Measurements from ENCODE around the gene CLIC6. TPM values are rescaled to one million over a fixed set of nuclear protein-coding genes. Genes with fewer than 3 reads are reported as not detected.

Gene CLIC6
- total RNA-seq, 1 donor from 2014 or later: not detected

- DNase-seq (ENCODE audit: low read depth, low spot score): no peak
These were observed 55.5 kb downstream of the CLIC6 start for GRCh38 chr21:34724131-34724856.

- no peak for DNase-seq (ENCODE audit: low read depth, low spot score)
These were observed 56.0 kb downstream of the CLIC6 start for GRCh38 chr21:34724857-34725195.

GRCh38 chr21:34726627-34727337, 58.0 kb downstream of the CLIC6 start:
- no peak for DNase-seq (ENCODE audit: low read depth, low spot score)

GRCh38 chr21:34728479-34728878, 59.7 kb downstream of the CLIC6 start:
- no peak for DNase-seq (ENCODE audit: low read depth, low spot score)

- DNase-seq (ENCODE audit: low read depth, low spot score): no peak
These were observed 61.4 kb downstream of the CLIC6 start for GRCh38 chr21:34730194-34730593.

GRCh38 chr21:34730756-34731445, 62.1 kb downstream of the CLIC6 start:
- no peak for DNase-seq (ENCODE audit: low read depth, low spot score)

GRCh38 chr21:34732388-34732821, 63.6 kb downstream of the CLIC6 start:
- DNase-seq (ENCODE audit: low read depth, low spot score): no peak

GRCh38 chr21:34733852-34734251, 65.1 kb downstream of the CLIC6 start:
- DNase-seq (ENCODE audit: low read depth, low spot score): no peak

GRCh38 chr21:34734696-34735095, 65.9 kb downstream of the CLIC6 start:
- no peak for DNase-seq (ENCODE audit: low read depth, low spot score)

- DNase-seq (ENCODE audit: low read depth, low spot score): no peak
These were observed 67.5 kb downstream of the CLIC6 start for GRCh38 chr21:34736116-34736874.

- no peak for DNase-seq (ENCODE audit: low read depth, low spot score)
These were observed 68.3 kb downstream of the CLIC6 start for GRCh38 chr21:34737115-34737514.

- no peak for DNase-seq (ENCODE audit: low read depth, low spot score)
These were observed 71.4 kb downstream of the CLIC6 start for GRCh38 chr21:34740198-34740597.

- no peak for DNase-seq (ENCODE audit: low read depth, low spot score)
These were observed 74.5 kb downstream of the CLIC6 start for GRCh38 chr21:34743285-34743684.

- no peak for DNase-seq (ENCODE audit: low read depth, low spot score)
These were observed 75.0 kb downstream of the CLIC6 start for GRCh38 chr21:34743831-34744230.

GRCh38 chr21:34744801-34745200, 76.0 kb downstream of the CLIC6 start:
- DNase-seq (ENCODE audit: low read depth, low spot score): no peak

GRCh38 chr21:34745557-34746255, 76.9 kb downstream of the CLIC6 start:
- peak; percentile 33 for DNase-seq (ENCODE audit: low read depth, low spot score)

GRCh38 chr21:34748862-34749261, 80.1 kb downstream of the CLIC6 start:
- no peak for DNase-seq (ENCODE audit: low read depth, low spot score)

- DNase-seq (ENCODE audit: low read depth, low spot score): no peak
These were observed 86.2 kb downstream of the CLIC6 start for GRCh38 chr21:34754690-34755647.

GRCh38 chr21:34761758-34762330, 93.0 kb downstream of the CLIC6 start:
- no peak for DNase-seq (ENCODE audit: low read depth, low spot score)

GRCh38 chr21:34762786-34763185, 94.0 kb downstream of the CLIC6 start:
- no peak for DNase-seq (ENCODE audit: low read depth, low spot score)
